HepG2 (cell line): Measurements from ENCODE around the gene REPS2. TPM values are rescaled to one million over a fixed set of nuclear protein-coding genes. Genes with fewer than 3 reads are reported as not detected.

Experiments
- ATAC-seq: fragments of 200-7000 bp; cut with Tn5 transposase; 3 replicates; pipeline ENCODE4 v1.9.1; 2020; ENCODE audit warnings: mild to moderate bottlenecking, moderate library complexity
- BruUV-seq: library from RNA; stranded (reverse); fragments of 400-500 nt; replicated peaks from 2 replicates; lab custom pipeline; 2021; lab: Mats Ljungman, UMichigan
- CTCF ChIA-PET: fragments of 300-600 bp; formaldehyde crosslinking; extraction: SDS; loops from one replicate; lab custom pipeline; 2021; ENCODE audit warnings: low total read pairs, inconsistent platforms, low intra/inter-chr PET ratio; lab: Yijun Ruan, JAX
- POLR2A ChIA-PET: fragments of 350-600 bp; sonication (Branson Sonifier 250); formaldehyde crosslinking; loops from one replicate; lab custom pipeline; 2020; ENCODE audit warnings: antibody characterized with exemption, inconsistent platforms; lab: Yijun Ruan, JAX
- DNase-seq: peaks from one replicate; pipeline ENCODE4 v3.0.0-alpha.2; 2015; ENCODE audit warnings: low spot score
- FAIRE-seq: peaks from 3 replicates; lab custom pipeline; 2011; peaks lifted over from hg19 to GRCh38; lab: Jason Lieb, UNC
- H2AFZ ChIP-seq: one replicate; pipeline ENCODE4 v1.6.1; 2011; ENCODE audit warnings: low read length, inconsistent platforms
- H3K27ac ChIP-seq: fragments of 300-600 bp; 3 replicates; pipeline ENCODE4 v1.8.0; 2011; ENCODE audit warnings: mixed run types, mild to moderate bottlenecking, mixed read lengths, low read length, inconsistent platforms; ENCODE audit not compliant: insufficient read depth; ENCODE audit errors: extremely low read length
- H3K27me3 ChIP-seq, 2 experiments: fragments of 200-600 bp in 1 of 2; 2 replicates in 1 of 2; 3 replicates in 1 of 2; pipeline versions ENCODE4 v1.6.0 to v1.8.0; 2011; ENCODE audit warnings: low read length in 2 of 2, mild to moderate bottlenecking in 2 of 2, moderate library complexity in 2 of 2, inconsistent platforms in 1 of 2; ENCODE audit not compliant: insufficient read depth in 2 of 2, control insufficient read depth in 1 of 2
- H3K36me3 ChIP-seq, 2 experiments: fragments of 200-600 bp in 1 of 2; replicated peaks in 1 of 2; 2 replicates in 1 of 2; 3 replicates in 1 of 2; pipeline versions ENCODE4 v1.5.1 to v1.8.0; 2011; ENCODE audit warnings: low read length in 2 of 2, inconsistent platforms in 1 of 2; ENCODE audit not compliant: insufficient read depth in 2 of 2, control insufficient read depth in 1 of 2
- H3K4me1 ChIP-seq: 2 replicates; pipeline ENCODE4 v1.5.1; 2012; ENCODE audit warnings: low read length, inconsistent platforms; ENCODE audit not compliant: insufficient read depth
- H3K4me2 ChIP-seq: 2 replicates; pipeline ENCODE4 v1.6.0; 2011; ENCODE audit warnings: low read depth, low read length, inconsistent platforms
- H3K4me3 ChIP-seq, 3 experiments: fragments of 200-600 bp in 1 of 3; sonication (generic), shearing (Covaris generic) in 1 of 3; replicated peaks in 1 of 3; 2 replicates each; pipeline ENCODE4 v1.5.1; 2011 to 2016; ENCODE audit warnings: low read length in 3 of 3, inconsistent platforms in 2 of 3, low read depth in 2 of 3, mild to moderate bottlenecking in 2 of 3, control low read depth in 1 of 3, mixed read lengths in 1 of 3; ENCODE audit not compliant: insufficient read depth in 1 of 3
- H3K79me2 ChIP-seq: one replicate; pipeline ENCODE4 v1.6.1; 2011; ENCODE audit warnings: low read length, inconsistent platforms; ENCODE audit not compliant: insufficient read depth
- H3K9ac ChIP-seq: 2 replicates; pipeline ENCODE4 v1.6.0; 2011; ENCODE audit warnings: mild to moderate bottlenecking, low read depth, low read length, inconsistent platforms; ENCODE audit not compliant: insufficient read depth
- H3K9me3 ChIP-seq: 2 replicates; pipeline ENCODE4 v1.5.1; 2012; ENCODE audit warnings: mild to moderate bottlenecking, low read length
- H4K20me1 ChIP-seq: 2 replicates; pipeline ENCODE4 v1.6.0; 2011; ENCODE audit warnings: inconsistent platforms, mild to moderate bottlenecking, low read length, moderate library complexity; ENCODE audit not compliant: insufficient read depth
- EEA1 ChIP-seq: sonication (generic); formaldehyde crosslinking; IDR thresholded peaks from 2 replicates; pipeline ENCODE4 v1.5.1; 2020; ENCODE audit warnings: mild to moderate bottlenecking, missing genetic modification reagents, borderline replicate concordance
- ESRRA ChIP-seq: sonication (generic); formaldehyde crosslinking; IDR thresholded peaks from 2 replicates; pipeline ENCODE4 v1.5.1; 2020; ENCODE audit warnings: mild to moderate bottlenecking, low read depth, missing genetic modification reagents
- GABPA ChIP-seq, 2 experiments: IDR thresholded peaks; 2 replicates each; pipeline ENCODE4 v1.6.1; 2011 to 2016; ENCODE audit warnings: low read depth in 2 of 2, low read length in 1 of 2, missing biosample characterization in 1 of 2, missing genetic modification characterization in 1 of 2
- GZF1 ChIP-seq: sonication (generic); formaldehyde crosslinking; IDR thresholded peaks from 2 replicates; pipeline ENCODE4 v1.5.1; 2020; ENCODE audit warnings: mild to moderate bottlenecking, missing genetic modification reagents
- HDAC6 ChIP-seq: fragments of 200-600 bp; sonication (generic); IDR thresholded peaks from 2 replicates; pipeline ENCODE4 v1.7.0; 2017; ENCODE audit warnings: mild to moderate bottlenecking, antibody characterized with exemption, low read length, low read depth
- HOXA9 ChIP-seq: sonication (generic); formaldehyde crosslinking; IDR thresholded peaks from 2 replicates; pipeline ENCODE4 v1.8.1; 2022; ENCODE audit warnings: missing genetic modification reagents, mild to moderate bottlenecking, moderate library complexity, borderline replicate concordance
- JUN ChIP-seq: sonication (generic); formaldehyde crosslinking; IDR thresholded peaks from 2 replicates; pipeline ENCODE4 v1.4.0; 2020; ENCODE audit warnings: mild to moderate bottlenecking, missing genetic modification reagents
- KDM4B ChIP-seq: sonication (generic); formaldehyde crosslinking; IDR thresholded peaks from 2 replicates; pipeline ENCODE4 v1.4.0; 2020; ENCODE audit warnings: missing genetic modification reagents
- MAFF ChIP-seq: IDR thresholded peaks from 2 replicates; pipeline ENCODE4 v1.6.1; 2011; ENCODE audit warnings: low read depth, low read length, improper control_type of control experiment
- MAFK ChIP-seq, 2 experiments: IDR thresholded peaks in 1 of 2; conservative IDR thresholded peaks in 1 of 2; 2 replicates each; pipeline ENCODE4 v1.6.1; 2011; ENCODE audit warnings: improper control_type of control experiment in 2 of 2, low read length in 2 of 2
- NONO ChIP-seq, 2 experiments: fragments of 450-650 bp in 1 of 2; sonication (generic) in 1 of 2; formaldehyde crosslinking in 1 of 2; IDR thresholded peaks in 1 of 2; conservative IDR thresholded peaks in 1 of 2; 2 replicates each; pipeline versions ENCODE4 v1.6.1 to v1.8.0; 2017 to 2022; ENCODE audit warnings: mild to moderate bottlenecking in 1 of 2, missing genetic modification reagents in 1 of 2, moderate library complexity in 1 of 2
- RBAK ChIP-seq: sonication (generic); formaldehyde crosslinking; IDR thresholded peaks from 2 replicates; pipeline ENCODE4 v1.5.1; 2020; ENCODE audit warnings: mild to moderate bottlenecking, missing genetic modification reagents
- RFX5 ChIP-seq: IDR thresholded peaks from 2 replicates; pipeline ENCODE4 v1.6.1; 2011; ENCODE audit warnings: low read depth, low read length, improper control_type of control experiment
- RXRB ChIP-seq: IDR thresholded peaks from 2 replicates; pipeline ENCODE4 v1.6.1; 2016; ENCODE audit warnings: borderline replicate concordance, missing genetic modification reagents, missing compliant biosample characterization
- SALL1 ChIP-seq: sonication (generic); formaldehyde crosslinking; IDR thresholded peaks from 2 replicates; pipeline ENCODE4 v1.8.0; 2022; ENCODE audit warnings: mild to moderate bottlenecking, missing genetic modification reagents
- SNAPC5 ChIP-seq: sonication (generic); formaldehyde crosslinking; IDR thresholded peaks from 2 replicates; pipeline ENCODE4 v1.8.1; 2023; ENCODE audit warnings: mild to moderate bottlenecking, missing genetic modification reagents, borderline replicate concordance
- SNRNP70 ChIP-seq: fragments of 200-400 bp; formaldehyde crosslinking; IDR thresholded peaks from 2 replicates; pipeline ENCODE4 v1.6.1; 2017; ENCODE audit warnings: mild to moderate bottlenecking, low read depth, low read length, moderate library complexity
- ZBTB21 ChIP-seq: sonication (generic); formaldehyde crosslinking; IDR thresholded peaks from 2 replicates; pipeline ENCODE4 v1.4.0; 2020; ENCODE audit warnings: missing genetic modification reagents
- ZMYM3 ChIP-seq: sonication (generic); formaldehyde crosslinking; IDR thresholded peaks from 2 replicates; pipeline ENCODE4 v1.5.1; 2020; ENCODE audit warnings: mild to moderate bottlenecking, missing genetic modification reagents
- ZNF207 ChIP-seq: fragments of 450-650 bp; IDR thresholded peaks from 2 replicates; pipeline ENCODE4 v1.6.1; 2016; ENCODE audit warnings: antibody characterized with exemption, borderline replicate concordance
- ZNF33B ChIP-seq: sonication (generic); formaldehyde crosslinking; IDR thresholded peaks from 2 replicates; pipeline ENCODE4 v1.5.1; 2020; ENCODE audit warnings: mild to moderate bottlenecking, missing genetic modification reagents
- ZNF589 ChIP-seq: sonication (generic); formaldehyde crosslinking; conservative IDR thresholded peaks from 2 replicates; pipeline ENCODE4 v1.8.0; 2022; ENCODE audit warnings: mild to moderate bottlenecking, moderate library complexity, missing genetic modification reagents
- ZNF703 ChIP-seq: sonication (generic); formaldehyde crosslinking; IDR thresholded peaks from 2 replicates; pipeline ENCODE4 v1.5.1; 2020; ENCODE audit warnings: missing genetic modification reagents, mild to moderate bottlenecking, moderate library complexity, borderline replicate concordance
- WGBS: methylation state at CpG from one replicate; pipeline ENCODE4 v1.1.6; 2017; ENCODE audit warnings: low lambda C conversion rate; 5-methylcytosine and 5-hydroxymethylcytosine counted together
- in situ Hi-C: cut with HindIII; loops from 2 replicates; pipeline ENCODE4 v1.10.0; 2017; ENCODE audit warnings: low pct_unique_long_range_greater_than_20kb; ENCODE audit not compliant: extremely low pct_ligation_motif_present
- intact Hi-C: fragments of 100-400 bp; cut with micrococcal nuclease; formaldehyde crosslinking; loops from one replicate; pipeline ENCODE4 v1.10.0; 2022; ENCODE audit not compliant: unreplicated experiment
- polyA plus RNA-seq, 8 experiments: library from polyadenylated mRNA; depleted of rRNA in 3 of 8; stranded (reverse) in 7 of 8; unstranded in 1 of 8; fragments of >200 nt; fragmentation: Illumina TruSeq in 4 of 8; extraction: Trizol in 4 of 8; gene quantifications; 2 replicates each; pipeline versions ENCODE4 v1.2.1 to v1.2.3, GENCODE V29; 2011 to 2016; ENCODE audit warnings: low read depth in 4 of 8, missing spikeins in 1 of 8, mixed read lengths in 1 of 8; ENCODE audit not compliant: insufficient read depth in 1 of 8
- total RNA-seq, 5 experiments: library from RNA; depleted of rRNA; stranded (reverse); fragments of >200 nt; fragmentation: Illumina TruSeq; extraction: Trizol; gene quantifications; 2 replicates each; pipeline ENCODE4 v1.2.3, GENCODE V29; 2016; ENCODE audit warnings: low read depth in 1 of 5

REPS2 gene
- total and polyA plus RNA-seq, 2 of the 13 experiments (the other 11 are each of a cell fraction or from before 2014, with no cell fraction given): 0.05 to 0.58 TPM

- ChIA-PET CTCF (no interaction called here), POLR2A (no interaction called here)
- 70% methylated on average over 6 of the region's 6 CpGs for WGBS
- Histone ChIP-seq H3K27ac (no peak overlapping the region), H4K20me1 (no peaks in the 10 kb centered on the region), H2AFZ (no peak overlapping the region), H3K4me1 (no peaks in the 10 kb centered on the region), H3K9ac (no peak overlapping the region), H3K27me3 (no peaks in the 10 kb centered on the region), H3K4me2 (no peak overlapping the region), H3K4me3 (no peak overlapping the region), H3K79me2 (no peaks in the 10 kb centered on the region), H3K36me3 (no peaks in the 10 kb centered on the region), H3K9me3 (no peaks in the 10 kb centered on the region)
- no TSS peak for BruUV-seq
- in situ Hi-C loops (no loop called here), intact Hi-C loops (no loop called here)
- no peak for ATAC-seq
- no peak for DNase-seq
- FAIRE-seq: no peak
- TF ChIP-seq ESRRA (CRISPR knock-in tag) (no peak), SNAPC5 (CRISPR knock-in tag) (no peak), ZNF207 (no peak), GABPA (IDR thresholded peaks at IDR 0.05; ENCODE audit: low read depth, low read length) (no peak), GABPA (CRISPR knock-in tag; IDR thresholded peaks at IDR 0.05; ENCODE audit: low read depth) (no peak), NONO (IDR thresholded peaks at IDR 0.05) (no peak), NONO (CRISPR knock-in tag; conservative IDR thresholded peaks at IDR 0.05) (no peak), ZBTB21 (CRISPR knock-in tag) (no peak), JUN (CRISPR knock-in tag) (no peak), RBAK (CRISPR knock-in tag) (no peak), HDAC6 (no peak)
These were observed 29.3 kb upstream of the REPS2 start for GRCh38 chrX:16917120-16917519.

- Histone ChIP-seq H3K79me2 (no peaks in the 10 kb centered on the region), H3K9ac (no peak overlapping the region), H3K36me3 (no peaks in the 10 kb centered on the region), H3K4me3 (no peak overlapping the region), H3K27ac (no peak overlapping the region), H4K20me1 (no peaks in the 10 kb centered on the region), H3K4me2 (no peak overlapping the region), H2AFZ (no peak overlapping the region), H3K4me1 (no peaks in the 10 kb centered on the region), H3K27me3 (no peaks in the 10 kb centered on the region), H3K9me3 (no peaks in the 10 kb centered on the region)
- TF ChIP-seq EEA1 (CRISPR knock-in tag): no peak
- no peak for TF ChIP-seq KDM4B (CRISPR knock-in tag)
- TF ChIP-seq MAFF: peak; percentile 43
- TF ChIP-seq RFX5: no peak
- TF ChIP-seq GZF1 (CRISPR knock-in tag): no peak
- no peak for TF ChIP-seq ZNF589 (CRISPR knock-in tag)
- TF ChIP-seq SNRNP70: no peak
- no peak for TF ChIP-seq RXRB (CRISPR knock-in tag)
- no peak for TF ChIP-seq ZNF33B
- peak; percentile 11 to 58; a peak in 3 of 4 replicates for TF ChIP-seq MAFK (conservative IDR thresholded peaks at IDR 0.05 in 1 of 2, IDR thresholded peaks at IDR 0.05 in 1 of 2; ENCODE audit: low read length in 2 of 2)
- no peak for TF ChIP-seq ZNF703
- TF ChIP-seq HOXA9 (CRISPR knock-in tag): no peak
- TF ChIP-seq SALL1 (CRISPR knock-in tag): no peak
- no peak for TF ChIP-seq ZMYM3
- intact Hi-C loops (no loop called here), in situ Hi-C loops (no loop called here)
- ATAC-seq (no peak), DNase-seq (no peak), FAIRE-seq (no peak)
- no TSS peak for BruUV-seq
- ChIA-PET CTCF (no interaction called here), POLR2A (no interaction called here)
These were observed 27.5 kb upstream of the REPS2 start for GRCh38 chrX:16918979-16919378.
